DND-41 (cell line): ENCODE results near the gene DCC.

Experiments
- ATAC-seq: fragments of 200-7000 bp; cut with Tn5 transposase; 3 replicates; pipeline ENCODE4 v1.9.1; 2021; ENCODE audit warnings: low read depth; ENCODE audit not compliant: insufficient read depth
- DNase-seq: peaks from one replicate; pipeline ENCODE4 v3.0.0-alpha.2; 2020
- H2AFZ ChIP-seq: 2 replicates; pipeline ENCODE4 v1.6.0; 2012; ENCODE audit warnings: low read depth, low read length
- H3K27ac ChIP-seq: 2 replicates; pipeline ENCODE4 v1.5.1; 2012; ENCODE audit warnings: low read length, inconsistent platforms
- H3K27me3 ChIP-seq: fragments of 200-600 bp; sonication (generic); 2 replicates; pipeline ENCODE4 v1.6.0; 2012; ENCODE audit warnings: low read length, mild to moderate bottlenecking, inconsistent platforms; ENCODE audit not compliant: insufficient read depth, poor library complexity
- H3K36me3 ChIP-seq: 2 replicates; pipeline ENCODE4 v1.5.1; 2012; ENCODE audit warnings: low read length, inconsistent platforms; ENCODE audit not compliant: insufficient read depth
- H3K4me1 ChIP-seq: 2 replicates; pipeline ENCODE4 v1.5.1; 2012; ENCODE audit warnings: mild to moderate bottlenecking, low read length; ENCODE audit not compliant: insufficient read depth
- H3K4me2 ChIP-seq: 2 replicates; pipeline ENCODE4 v1.6.0; 2012; ENCODE audit warnings: mild to moderate bottlenecking, moderate library complexity, low read length, inconsistent platforms; ENCODE audit not compliant: insufficient read depth
- H3K4me3 ChIP-seq, 2 experiments: fragments of 200-600 bp in 1 of 2; shearing (Covaris generic) in 1 of 2; 2 replicates each; pipeline ENCODE4 v1.5.1; 2012 to 2016; ENCODE audit warnings: inconsistent platforms in 2 of 2, low read length in 2 of 2, mild to moderate bottlenecking in 2 of 2, low read depth in 1 of 2, moderate library complexity in 1 of 2
- H3K79me2 ChIP-seq: 2 replicates; pipeline ENCODE4 v1.6.0; 2012; ENCODE audit warnings: low read length, inconsistent platforms; ENCODE audit not compliant: insufficient read depth
- H3K9ac ChIP-seq: 2 replicates; pipeline ENCODE4 v1.6.0; 2012; ENCODE audit warnings: low read depth, mild to moderate bottlenecking, inconsistent platforms, low read length, moderate library complexity
- H3K9me3 ChIP-seq: 2 replicates; pipeline ENCODE4 v1.5.1; 2012; ENCODE audit warnings: low read length, moderate library complexity, mild to moderate bottlenecking, inconsistent platforms; ENCODE audit not compliant: insufficient read depth, severe bottlenecking
- H4K20me1 ChIP-seq: 2 replicates; pipeline ENCODE4 v1.6.0; 2012; ENCODE audit warnings: low read length; ENCODE audit not compliant: insufficient read depth
- CTCF ChIP-seq: IDR thresholded peaks from 2 replicates; pipeline ENCODE4 v1.5.1; 2012; ENCODE audit warnings: borderline replicate concordance, low read length, moderate library complexity, mild to moderate bottlenecking; ENCODE audit not compliant: poor library complexity, severe bottlenecking; ENCODE audit errors: extremely low read depth
- EZH2 ChIP-seq: IDR thresholded peaks from 3 replicates; pipeline ENCODE4 v1.6.1; 2012; ENCODE audit warnings: borderline replicate concordance, low read depth, mild to moderate bottlenecking, moderate library complexity, low read length, inconsistent platforms; ENCODE audit not compliant: severe bottlenecking

DCC gene

GRCh38 chr18:52936931-52937330, 596.9 kb downstream of the DCC start:
- no peaks in the 10 kb centered on the region for H3K9me3 ChIP-seq
- no peak for TF ChIP-seq CTCF
- no peak for TF ChIP-seq EZH2
- no peak overlapping the region for H3K9ac ChIP-seq
- no peaks in the 10 kb centered on the region for H3K79me2 ChIP-seq
- no peak overlapping the region for H3K4me3 ChIP-seq
- H2AFZ ChIP-seq = no peak overlapping the region
- no peak for DNase-seq
- H3K36me3 ChIP-seq = no peaks in the 10 kb centered on the region
- no peaks in the 10 kb centered on the region for H3K27me3 ChIP-seq
- no peaks in the 10 kb centered on the region for H4K20me1 ChIP-seq
- no peak for ATAC-seq
- no peak overlapping the region for H3K4me2 ChIP-seq
- no peak overlapping the region for H3K27ac ChIP-seq
- no peaks in the 10 kb centered on the region for H3K4me1 ChIP-seq

GRCh38 chr18:52937840-52938239, 597.8 kb downstream of the DCC start:
- H3K4me3 ChIP-seq = no peak overlapping the region

GRCh38 chr18:52945552-52945951, 605.6 kb downstream of the DCC start:
- H3K36me3 ChIP-seq = no peaks in the 10 kb centered on the region
- no peaks in the 10 kb centered on the region for H4K20me1 ChIP-seq
- no peak overlapping the region for H2AFZ ChIP-seq
- H3K9ac ChIP-seq = no peak overlapping the region
- ATAC-seq (no peak), DNase-seq (no peak)
- H3K9me3 ChIP-seq = no peaks in the 10 kb centered on the region
- H3K27ac ChIP-seq = no peak overlapping the region
- H3K79me2 ChIP-seq = no peaks in the 10 kb centered on the region
- H3K4me3 ChIP-seq = no peak overlapping the region
- TF ChIP-seq EZH2 (no peak), CTCF (no peak)
- H3K27me3 ChIP-seq = no peaks in the 10 kb centered on the region
- no peaks in the 10 kb centered on the region for H3K4me1 ChIP-seq
- H3K4me2 ChIP-seq = no peak overlapping the region

More at GRCh38 chr18:52937840-52938239, 597.8 kb downstream of the DCC start:
- no peaks in the 10 kb centered on the region for H3K9me3 ChIP-seq
- H2AFZ ChIP-seq = no peak overlapping the region
- H3K79me2 ChIP-seq = no peaks in the 10 kb centered on the region
- TF ChIP-seq EZH2 (no peak), CTCF (no peak)
- no peak overlapping the region for H3K9ac ChIP-seq
- no peaks in the 10 kb centered on the region for H3K36me3 ChIP-seq
- H4K20me1 ChIP-seq = no peaks in the 10 kb centered on the region
- no peak for DNase-seq
- no peak overlapping the region for H3K4me2 ChIP-seq
- ATAC-seq = no peak
- no peaks in the 10 kb centered on the region for H3K4me1 ChIP-seq
- H3K27ac ChIP-seq = no peak overlapping the region
- no peaks in the 10 kb centered on the region for H3K27me3 ChIP-seq

- ATAC-seq (no peak), DNase-seq (no peak)
- Histone ChIP-seq H3K79me2 (no peaks in the 10 kb centered on the region), H3K4me1 (no peaks in the 10 kb centered on the region), H4K20me1 (no peaks in the 10 kb centered on the region), H3K4me3 (no peak overlapping the region), H2AFZ (no peak overlapping the region), H3K27ac (no peak overlapping the region), H3K9ac (no peak overlapping the region), H3K9me3 (no peaks in the 10 kb centered on the region), H3K36me3 (no peaks in the 10 kb centered on the region), H3K4me2 (no peak overlapping the region), H3K27me3 (no peaks in the 10 kb centered on the region)
- no peak for TF ChIP-seq EZH2
- TF ChIP-seq CTCF = no peak
Measured at GRCh38 chr18:52948868-52949444, 609.0 kb downstream of the DCC start.
